ENCODE data around the gene DTX1.

- no peak for TF ChIP-seq POLR2AphosphoS5 (IDR thresholded peaks at IDR 0.05; ENCODE audit: low read depth, low read length)
- no peak for TF ChIP-seq POLR2A (IDR thresholded peaks at IDR 0.05; ENCODE audit: low read depth, low read length)
- no peak for TF ChIP-seq TAF1 (IDR thresholded peaks at IDR 0.05; ENCODE audit: low read depth, low read length)
- no peak for TF ChIP-seq SPI1 (IDR thresholded peaks at IDR 0.05; ENCODE audit: low read depth, low read length)
Measured at GRCh38 chr12:113099364-113099763, 42.8 kb downstream of the DTX1 start.

All from GM12891 (cell line).